HG03378 (cell line): ENCODE measurements around the gene PRM1.
"Not testable (repeated sequence)": the region's sequence is repeated elsewhere in the genome, so short reads cannot be mapped to it uniquely, and the experiment has no call there.

Source experiments
- ATAC-seq: cut with Tn5 transposase; IDR thresholded peaks from one replicate; pipeline ENCODE4 v1.9.1; 2021; ENCODE audit warnings: mild to moderate bottlenecking, moderate library complexity; ENCODE audit not compliant: unreplicated experiment

Gene PRM1

DNA sequence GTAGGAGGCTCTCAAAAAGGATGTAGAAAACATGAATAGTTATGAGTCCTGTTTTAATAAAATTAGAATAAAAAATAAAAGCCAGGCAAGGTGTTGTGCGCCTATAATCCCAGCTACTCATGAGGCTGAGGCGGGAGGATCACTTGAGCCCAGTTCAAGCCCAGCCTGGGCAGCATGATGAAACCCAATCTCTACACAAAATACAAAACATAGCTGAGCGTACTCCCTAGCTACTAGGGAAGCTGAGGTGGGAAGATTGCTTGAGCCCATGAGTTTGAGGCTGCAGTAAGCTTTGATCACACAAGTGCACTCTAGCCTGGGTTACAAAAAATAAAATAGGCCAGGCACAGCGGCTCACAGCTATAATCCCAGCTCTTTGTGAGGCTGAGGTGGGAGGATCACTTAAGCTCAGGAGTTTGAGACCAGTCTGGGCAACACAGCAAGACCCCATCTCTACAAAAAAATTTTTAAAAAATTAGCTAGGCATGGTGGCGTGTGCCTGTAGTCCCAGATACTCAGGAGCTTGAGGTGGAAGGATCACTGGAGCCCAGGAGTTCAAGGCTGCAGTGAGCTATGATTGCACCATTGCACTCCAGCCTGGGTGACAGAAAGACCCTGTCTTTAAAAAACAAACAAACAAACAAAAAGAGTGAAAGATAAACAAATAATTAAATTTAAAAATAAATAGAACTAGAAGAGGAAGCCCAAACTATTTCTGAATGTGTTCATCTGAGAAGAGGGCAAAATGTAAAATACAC is 17.2 kb upstream of the PRM1 start:
- no peak for ATAC-seq

DNA sequence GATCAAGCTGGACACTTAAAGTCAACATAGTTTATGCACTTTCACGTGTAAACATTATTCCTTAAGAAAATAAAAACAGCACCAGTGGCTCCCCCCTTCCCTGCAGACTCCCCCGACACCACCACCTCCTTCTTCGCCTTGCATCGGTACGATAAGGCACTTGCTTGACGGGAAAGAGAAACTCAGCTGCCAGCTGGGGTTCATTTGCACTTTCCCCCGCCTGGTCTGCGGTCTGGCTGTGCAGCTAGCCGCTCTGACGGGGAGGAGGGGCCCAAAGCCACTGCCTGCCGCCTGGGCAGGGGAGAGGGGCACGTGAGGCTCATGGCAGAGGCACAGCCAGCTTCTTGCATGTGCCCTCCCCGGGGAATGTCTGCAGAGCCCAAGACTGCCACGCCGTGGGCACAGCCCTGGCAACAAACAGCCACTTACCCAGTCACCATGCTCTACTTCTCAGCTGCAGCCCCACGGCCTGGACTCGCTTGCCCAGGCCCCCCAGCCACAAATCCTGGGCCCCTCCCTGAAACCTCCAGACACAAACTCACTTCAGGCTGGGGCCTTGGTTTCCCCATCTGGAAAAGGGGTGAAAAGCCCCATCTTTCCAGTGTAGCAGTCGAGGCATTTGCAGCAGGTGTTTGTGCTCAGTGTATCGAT is 16.5 kb upstream of the PRM1 start:
- ATAC-seq: peak; percentile 65

DNA sequence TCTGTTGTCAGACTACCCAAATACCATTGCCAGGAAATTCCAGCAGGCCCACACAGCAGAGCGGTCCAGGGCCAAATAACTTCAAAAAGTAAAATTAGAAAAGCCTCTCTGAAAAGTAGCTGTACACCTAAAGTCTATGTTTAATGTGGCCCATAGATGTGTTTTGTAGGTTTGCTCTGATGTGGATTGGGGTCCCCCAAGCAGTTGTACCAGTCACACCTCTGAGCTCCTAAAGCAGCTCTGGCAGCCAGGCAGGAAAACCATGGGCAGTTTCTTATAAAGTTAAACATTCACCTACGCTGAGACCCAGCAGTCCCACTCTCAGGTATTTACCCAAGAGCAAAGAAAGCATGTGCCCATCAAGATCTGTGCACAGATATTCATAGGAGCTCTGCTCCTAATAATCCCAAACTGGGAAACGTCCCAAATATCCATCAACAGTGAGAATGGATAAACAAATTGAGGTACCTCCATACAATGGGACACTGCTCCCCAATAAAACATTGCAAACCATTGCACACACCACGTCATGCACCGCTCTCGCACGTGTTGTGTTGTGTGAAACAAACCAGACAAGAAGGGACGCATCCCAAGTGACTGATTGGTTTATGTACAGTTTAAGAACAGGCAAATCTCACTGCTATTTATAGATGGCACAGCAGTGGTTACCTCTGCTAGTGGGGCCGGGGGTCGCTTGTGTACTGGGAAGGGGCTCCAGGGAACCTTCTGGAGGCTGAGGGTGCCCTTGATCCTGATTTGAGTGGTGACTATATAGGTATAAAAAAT is 15.8 kb upstream of the PRM1 start:
- no peak for ATAC-seq

DNA sequence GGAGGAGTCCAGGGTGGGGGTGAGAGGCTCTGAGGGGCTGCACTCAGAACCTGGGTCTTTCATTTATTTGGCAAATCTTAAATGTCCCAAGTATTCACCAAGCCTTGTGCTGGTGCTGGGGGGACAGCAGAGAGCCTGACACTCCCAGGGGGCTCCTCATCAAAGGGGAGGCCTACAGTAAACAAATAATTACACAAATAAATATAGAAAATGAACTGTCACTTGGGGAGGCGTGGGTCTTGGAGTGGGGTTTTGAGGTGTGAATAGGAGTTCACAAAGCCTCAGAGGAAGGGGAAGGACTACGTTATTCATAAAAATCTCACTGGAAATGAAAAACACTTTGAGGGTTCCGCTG is 15.2 kb upstream of the PRM1 start:
- no peak for ATAC-seq

DNA sequence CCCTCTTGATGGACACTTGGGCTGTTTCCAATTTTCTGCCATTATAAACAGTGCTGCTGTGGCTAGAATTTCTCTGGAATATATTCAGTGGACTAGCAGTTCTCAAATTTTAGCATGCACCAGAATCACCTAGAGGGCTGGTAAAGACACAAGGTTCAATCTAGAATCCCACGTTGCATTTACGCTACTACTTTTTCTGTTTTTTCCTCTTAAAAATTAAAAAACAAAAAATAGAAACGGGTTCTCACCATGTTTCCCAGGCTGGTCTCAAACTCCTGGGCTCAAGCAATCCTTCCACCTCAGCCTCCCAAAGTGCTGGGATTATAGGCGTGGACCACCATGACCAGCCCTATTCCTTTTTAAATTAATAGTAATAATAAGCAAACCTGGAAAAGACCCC is 14.5 kb upstream of the PRM1 start:
- ATAC-seq: no peak

DNA sequence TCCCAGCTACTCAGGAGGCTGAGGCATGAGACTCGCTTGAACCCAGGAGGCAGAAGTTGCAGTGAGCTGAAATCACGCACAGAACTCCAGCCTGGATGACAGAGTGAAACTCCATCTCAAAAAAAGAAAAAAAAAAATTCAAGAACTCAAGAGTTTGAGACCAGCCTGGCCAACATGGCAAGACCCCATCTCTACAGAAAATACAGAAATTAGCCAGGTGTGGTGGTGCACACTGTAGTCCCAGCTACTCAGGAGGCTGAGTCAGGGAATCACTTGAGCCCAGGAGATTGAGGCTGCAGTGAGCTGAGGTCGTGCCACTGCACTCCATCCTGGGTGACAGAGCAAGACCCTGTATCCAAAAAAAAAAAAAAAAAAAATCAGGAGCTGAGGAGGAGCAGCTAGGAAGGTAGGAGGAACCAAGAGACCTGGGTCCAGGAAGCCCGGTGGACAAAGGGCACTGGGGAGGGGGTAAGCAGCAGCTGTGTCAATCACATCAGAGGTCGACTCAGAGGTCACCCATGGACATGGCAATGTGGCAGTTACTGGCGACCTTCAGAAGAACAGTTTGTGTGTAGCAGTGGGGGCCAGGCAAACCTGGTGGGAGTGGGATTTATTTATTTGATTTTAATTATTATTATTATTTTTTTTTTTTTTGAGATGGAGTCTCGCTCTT is 11.1 kb upstream of the PRM1 start:
- no peak for ATAC-seq

DNA sequence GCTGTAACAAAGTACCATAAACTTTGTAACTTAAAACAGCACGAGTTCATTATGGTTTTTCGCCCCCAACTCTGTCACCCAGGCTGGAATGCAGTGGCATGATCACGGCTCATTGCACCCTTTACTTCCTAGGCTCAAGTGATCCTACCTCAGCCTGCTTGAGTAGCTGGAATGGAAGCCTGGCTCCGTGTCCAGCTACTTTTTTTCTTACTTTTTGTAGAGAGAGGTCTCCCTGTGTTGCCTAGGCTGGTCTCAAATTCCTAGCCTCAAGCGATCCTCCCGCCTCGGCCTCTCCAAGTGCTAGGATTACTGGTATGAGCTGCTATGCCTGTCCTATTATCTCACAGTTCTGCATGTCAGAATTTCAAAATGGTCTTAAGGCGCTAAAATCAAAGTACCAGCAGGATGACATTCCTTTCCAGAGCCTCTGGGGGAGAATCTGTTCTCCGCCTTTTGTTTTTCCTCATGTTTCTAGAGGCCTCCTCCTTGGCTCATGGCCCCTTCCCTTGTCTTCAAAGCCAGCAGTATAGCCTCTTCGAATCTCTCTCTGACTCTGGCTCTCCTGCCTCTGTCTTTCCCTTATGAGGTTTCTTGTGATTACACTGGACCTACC is 10.1 kb upstream of the PRM1 start:
- no peak for ATAC-seq

DNA sequence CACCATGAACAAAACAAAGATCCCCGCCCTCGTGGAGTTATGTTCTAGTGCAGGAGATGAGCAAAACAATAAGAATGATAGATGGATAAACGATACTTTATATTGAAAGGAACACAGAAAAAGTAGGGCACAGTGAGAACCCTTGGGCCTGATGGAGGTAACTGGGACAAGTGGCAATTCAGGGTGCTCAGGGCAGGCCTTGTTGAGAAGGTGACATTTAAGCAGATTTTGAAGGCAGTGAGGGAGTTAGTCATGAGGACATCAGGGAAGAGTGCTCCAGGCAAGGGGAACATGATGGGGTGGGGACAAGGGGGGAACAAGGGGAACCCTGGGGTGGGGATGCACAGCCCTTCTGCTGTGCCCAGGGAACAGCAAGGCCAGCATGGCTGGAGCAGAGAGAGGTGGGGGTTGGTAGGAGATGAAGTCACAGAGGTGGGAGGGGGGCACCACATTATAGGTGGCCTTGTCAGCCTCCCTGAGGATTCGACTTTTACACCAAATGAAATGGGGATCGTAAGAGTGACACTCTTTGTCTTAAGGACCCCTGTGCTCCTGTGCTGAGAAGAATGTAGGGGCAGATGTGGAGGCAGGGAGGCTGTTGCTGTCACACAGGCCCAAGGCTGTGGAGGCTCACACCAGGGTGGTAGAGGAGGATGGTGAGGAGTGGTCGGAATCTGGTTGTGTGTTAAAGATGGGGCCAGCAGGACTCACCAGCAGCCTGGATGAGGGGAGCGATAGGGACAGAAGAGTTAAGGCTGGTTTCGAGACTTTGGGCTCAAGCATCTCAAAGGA is 9.2 kb upstream of the PRM1 start:
- ATAC-seq: no peak

DNA sequence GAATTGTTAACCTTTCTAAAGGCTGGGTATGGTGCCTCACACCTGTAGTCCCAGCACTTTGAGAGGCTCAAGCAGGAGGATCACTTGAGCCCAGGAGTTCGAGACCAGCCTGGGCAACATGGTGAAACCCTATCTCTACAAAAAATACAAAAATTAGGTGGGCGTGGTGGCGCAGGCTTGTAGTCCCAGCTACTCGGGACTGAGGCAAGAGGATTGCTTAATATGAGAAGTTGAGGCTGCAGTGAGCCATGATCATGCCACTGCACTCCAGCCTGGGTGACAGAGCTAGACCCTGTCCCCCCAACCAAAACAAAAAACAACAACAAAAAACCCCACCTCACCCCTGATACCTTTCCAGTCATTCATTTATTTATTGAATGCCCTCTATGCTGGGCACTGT is 8.6 kb upstream of the PRM1 start:
- not testable (repeated sequence) for ATAC-seq

DNA sequence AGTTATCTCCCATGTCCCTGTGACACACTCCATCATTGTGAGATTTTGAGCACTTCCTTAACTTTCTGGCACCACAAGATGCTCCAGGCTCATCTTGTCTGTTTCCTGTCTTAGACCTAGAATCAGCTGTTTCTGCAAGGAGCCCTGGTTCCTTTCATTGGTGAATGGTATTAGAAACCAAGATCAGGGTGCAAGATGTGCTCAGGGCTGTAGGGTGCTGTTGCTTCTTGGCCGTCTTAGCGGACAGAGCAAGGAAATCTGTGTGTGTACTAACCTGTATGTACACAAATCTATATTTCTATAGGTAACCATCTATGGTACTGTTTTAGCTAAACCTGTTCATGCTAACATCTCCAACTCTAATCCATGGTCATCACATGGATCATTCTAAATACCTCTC is 8.1 kb upstream of the PRM1 start:
- no peak for ATAC-seq

DNA sequence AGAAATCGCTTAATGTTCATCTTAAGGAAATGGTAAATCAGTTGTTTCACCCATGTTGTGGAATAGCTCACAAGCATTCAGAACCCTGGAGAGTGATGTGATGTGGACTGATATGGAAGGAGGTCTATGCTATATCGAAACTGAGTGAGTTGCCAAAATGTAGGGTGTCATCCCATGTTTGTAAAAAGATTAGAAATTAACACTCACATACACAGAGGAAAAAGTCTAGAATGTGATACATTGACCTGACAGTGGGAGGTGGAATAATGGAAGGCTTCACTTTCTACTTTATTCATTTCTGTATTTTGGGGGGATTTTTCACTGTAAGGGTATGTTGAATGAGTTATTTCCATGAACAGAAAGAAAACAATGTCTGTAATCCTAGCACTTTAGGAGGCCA is 4.7 kb upstream of the PRM1 start:
- no peak for ATAC-seq

DNA sequence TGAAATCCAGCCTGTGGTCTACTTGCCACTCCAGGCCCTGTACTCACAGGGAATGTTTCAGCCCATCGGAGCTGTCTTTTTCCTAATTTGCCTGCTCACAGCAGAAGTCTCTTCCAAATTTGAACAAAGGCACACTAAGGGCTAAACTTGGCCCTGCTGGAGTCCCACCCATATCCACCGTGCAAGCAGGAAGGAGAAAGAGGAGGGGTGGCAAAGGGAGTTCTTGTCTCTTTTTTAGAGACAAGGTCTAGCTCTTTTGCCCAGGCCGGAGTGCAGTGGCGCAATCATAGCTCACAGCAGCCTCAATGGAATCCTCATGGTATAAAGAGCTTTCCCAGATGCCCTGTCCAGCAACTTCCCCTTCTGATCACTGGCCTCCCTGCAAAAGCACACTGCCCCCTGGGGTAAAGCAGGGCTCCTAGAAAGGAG is 2.7 kb upstream of the PRM1 start:
- ATAC-seq: no peak

DNA sequence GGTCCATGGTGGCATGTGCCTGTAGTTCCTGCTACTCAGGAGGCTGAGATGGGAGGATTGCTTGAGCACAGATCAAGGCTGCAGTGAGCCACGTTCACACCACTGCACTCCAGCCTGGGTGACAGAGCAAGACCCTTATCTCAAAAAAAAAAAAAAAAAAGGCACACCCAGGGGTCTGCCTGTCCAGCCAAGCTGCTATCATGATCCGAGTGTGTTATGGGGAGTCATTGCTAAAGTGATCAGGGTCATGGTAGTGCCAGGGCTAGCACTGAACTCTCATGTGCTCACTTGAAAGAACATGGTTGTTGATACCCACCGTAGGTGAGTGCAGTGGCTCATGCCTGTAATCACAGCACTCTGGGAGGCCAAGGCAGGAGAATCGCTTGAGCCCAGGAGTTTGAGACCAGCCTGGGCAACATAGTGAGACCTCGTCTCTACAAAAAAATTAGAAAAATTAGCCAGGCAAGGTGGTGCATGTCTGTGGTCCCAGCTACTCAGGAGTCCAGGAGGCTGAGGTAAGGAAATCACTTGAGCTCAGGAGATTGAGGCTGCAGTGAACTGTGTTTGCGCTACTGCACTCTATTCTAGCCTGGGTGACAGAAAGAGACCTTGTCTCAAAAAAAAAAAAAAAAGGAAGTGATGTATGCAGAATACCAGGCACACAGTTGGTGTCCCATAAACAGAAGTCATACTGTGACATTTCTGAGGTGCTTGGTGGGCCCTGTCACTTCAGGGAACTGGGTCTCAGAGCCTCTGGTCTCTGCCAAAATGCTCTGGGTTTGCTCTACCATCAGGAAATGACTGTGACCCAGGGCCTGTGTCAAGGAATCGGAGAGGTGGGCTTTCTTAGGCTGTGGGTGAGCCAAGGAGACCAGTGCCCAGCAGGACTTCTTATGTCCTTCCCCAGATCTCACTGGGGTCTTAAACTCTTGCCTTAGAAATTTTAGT is 2.2 kb downstream of the PRM1 start:
- no peak for ATAC-seq

DNA sequence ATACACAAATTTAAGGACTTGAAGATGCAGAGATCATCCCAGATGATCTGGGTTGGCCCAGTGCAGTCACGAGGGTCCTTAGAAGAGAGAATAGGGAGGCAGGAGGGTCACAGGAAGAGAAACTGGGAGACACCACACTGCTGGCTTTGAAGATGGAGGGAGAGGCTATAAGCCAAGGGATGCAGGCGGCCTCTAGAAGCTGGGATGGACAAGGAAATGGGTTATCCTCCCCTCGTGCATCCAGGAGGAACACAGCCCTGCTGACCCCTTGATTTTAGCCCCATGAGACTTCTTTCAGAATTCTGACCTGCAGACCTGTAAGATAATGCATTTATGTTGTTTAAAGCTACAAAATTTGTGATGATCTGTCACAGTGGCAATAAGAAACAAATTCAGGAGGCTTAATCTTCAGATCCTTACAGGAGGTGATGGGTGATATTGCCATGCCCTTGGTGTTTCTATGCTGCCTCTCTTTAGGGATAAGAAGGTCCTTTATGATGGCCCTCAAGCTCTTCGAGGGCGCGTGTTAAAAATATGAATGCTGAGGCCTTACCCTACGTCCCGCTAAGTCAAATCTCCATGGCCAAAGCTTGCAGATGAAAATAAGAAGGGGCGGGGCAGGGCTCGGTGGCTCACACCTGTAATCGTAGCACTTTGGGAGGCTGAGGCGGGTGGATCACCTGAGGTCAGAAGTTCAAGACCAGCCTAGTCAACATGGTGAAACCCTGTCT is 3.4 kb downstream of the PRM1 start:
- no peak for ATAC-seq

DNA sequence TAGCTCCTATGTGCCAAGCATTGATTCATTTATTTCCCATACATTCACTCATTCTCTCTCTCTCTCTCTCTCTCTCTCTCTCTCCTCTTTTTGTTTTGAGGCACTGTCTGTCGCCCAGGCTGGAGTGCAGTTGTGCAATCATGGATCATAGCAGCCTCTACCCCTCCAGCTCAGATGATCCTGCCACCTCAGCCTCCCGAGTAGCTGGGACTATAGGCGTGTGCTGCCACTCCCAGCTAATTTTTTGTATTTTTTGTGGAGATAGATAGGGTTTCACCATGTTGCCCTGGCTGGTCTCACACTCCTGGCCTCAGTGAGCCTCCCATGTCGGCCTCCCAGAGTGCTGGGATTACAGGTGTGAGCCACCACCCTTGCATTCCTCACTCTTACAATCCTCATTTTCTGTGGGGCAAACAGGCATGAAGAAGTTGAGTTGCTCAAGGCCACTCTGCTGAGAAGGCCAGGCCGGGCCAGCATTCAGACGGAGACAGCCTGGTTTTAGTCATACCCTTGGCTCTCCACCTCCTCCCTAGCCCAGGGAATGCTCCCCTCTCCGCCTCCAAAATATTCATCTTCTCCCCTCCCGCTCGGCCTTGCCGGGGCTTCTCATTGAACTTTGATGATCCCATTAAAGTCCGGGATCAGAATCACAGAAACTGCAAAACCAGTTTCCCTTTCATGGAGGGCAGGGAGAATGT is 4.1 kb downstream of the PRM1 start:
- ATAC-seq: no peak

DNA sequence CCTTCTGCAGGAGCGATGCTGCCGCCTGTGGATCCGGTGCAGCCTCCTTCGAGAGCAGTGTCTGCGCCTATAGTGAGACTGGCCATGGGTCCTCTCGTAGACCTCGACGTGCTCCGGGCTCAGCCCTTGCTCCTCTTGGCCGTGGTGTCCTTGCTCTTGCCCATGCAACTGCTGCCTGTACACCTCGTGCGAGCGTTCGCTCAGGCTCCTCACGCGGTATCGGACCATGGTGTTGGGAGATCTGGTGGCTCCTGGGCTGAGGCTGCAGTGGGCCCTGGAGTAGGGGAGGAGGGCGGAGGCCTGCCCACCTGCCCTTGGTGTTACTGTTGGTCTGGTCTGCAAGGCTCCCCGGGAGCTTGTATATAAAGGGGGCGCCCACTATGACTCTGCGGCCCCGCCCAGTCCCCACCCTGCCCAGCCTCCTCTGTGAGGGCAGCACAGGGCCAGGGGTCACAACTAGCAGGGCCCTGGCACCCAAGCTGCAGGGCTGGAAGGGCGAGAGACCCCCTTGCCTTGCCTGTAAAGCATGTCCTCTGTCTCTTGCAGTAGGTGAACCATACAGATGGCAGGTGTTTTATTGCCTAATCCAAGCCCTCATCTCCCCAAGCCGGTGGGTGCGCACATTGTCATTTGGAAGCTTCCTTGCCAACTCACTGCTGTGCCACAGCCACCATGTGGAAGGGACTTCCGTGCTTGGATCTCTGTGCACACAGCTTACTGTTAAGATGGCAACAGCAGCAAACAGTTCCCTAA is 4.8 kb downstream of the PRM1 start, which contains the start of gene PRM2:
Gene PRM2 (minus strand): TSS at position 338 of the 753 bp plus-strand sequence. CDS start 110 bp downstream, at position 228.
- no peak for ATAC-seq

DNA sequence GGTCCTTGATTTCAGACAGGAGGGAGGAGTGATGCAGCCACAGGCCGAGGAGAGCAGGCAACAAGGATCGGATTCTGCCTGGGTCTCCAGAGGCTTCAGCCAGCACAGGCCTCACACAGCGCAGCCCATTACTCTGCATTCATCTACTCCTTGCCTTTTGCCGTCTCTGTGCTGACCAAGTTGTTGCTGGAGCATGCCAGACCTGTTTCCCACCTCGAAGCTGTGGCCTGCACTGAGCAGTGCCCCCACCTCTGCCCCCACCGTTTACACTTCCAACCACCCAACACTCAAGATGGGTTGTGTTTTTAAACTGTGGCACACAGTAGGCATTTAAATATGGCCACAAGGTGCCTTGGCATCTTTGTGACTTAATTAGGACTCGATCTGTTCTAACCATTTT is 6.2 kb downstream of the PRM1 start:
- ATAC-seq: no peak
